ENCODE data around the gene USP33. TPM values are rescaled to one million over a fixed set of nuclear protein-coding genes. Genes with fewer than 3 reads are reported as not detected.
"Not testable (repeated sequence)": the region's sequence is repeated elsewhere in the genome, so short reads cannot be mapped to it uniquely, and the experiment has no call there.

USP33 gene
- total RNA-seq, 1 experiment from 2014 or later: 31.0 TPM

GRCh38 chr1:77718181-77718580 is 41.5 kb downstream of the USP33 start:
- DNase-seq: no peak
- Histone ChIP-seq H3K9me2 (replicated peaks; ENCODE audit: insufficient read depth, low read length) (no peaks in the 10 kb centered on the region), H4K20me1 (ENCODE audit: insufficient read depth, low read depth, low read length) (no peaks in the 10 kb centered on the region), H3K9me3 (ENCODE audit: low read length) (no peaks in the 10 kb centered on the region), H3K36me3 (ENCODE audit: insufficient read depth, low read length) (peaks cover 24% of the 10 kb centered on the region), H3K4me1 (ENCODE audit: low read length) (no peaks in the 10 kb centered on the region), H3K4me3 (ENCODE audit: low read length) (no peak overlapping the region), H3K27ac (ENCODE audit: low read length) (no peak overlapping the region), H3K4me2 (ENCODE audit: low read depth, low read length, poor library complexity, severe bottlenecking) (no peak overlapping the region), H3K9ac (ENCODE audit: low read length) (no peak overlapping the region), H3K27me3 (ENCODE audit: low read length) (no peaks in the 10 kb centered on the region), H3K79me2 (ENCODE audit: low read length) (no peaks in the 10 kb centered on the region; the same call in 1 of the 2 replicates), H2AFZ (ENCODE audit: low read length) (no peak overlapping the region)

DNA sequence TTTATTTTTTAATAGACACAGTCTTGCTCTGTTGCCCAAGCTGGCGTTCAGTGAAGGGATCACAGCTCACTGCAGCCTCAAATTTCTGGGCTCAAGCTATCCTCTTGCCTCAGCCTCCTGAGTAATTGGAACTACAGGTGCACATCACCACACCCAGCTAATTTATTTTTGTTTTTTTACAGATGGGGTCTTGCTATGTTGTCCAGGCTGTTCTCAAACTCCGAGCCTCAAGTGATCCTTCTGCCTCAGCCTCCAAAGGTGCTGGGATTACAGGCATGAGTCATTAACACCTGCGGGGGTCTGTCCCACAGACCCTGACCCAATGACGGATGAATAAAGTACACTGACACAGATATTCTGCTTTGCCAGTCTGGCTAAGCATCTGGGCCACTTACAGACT is 43.6 kb downstream of the USP33 start:
- Histone ChIP-seq H3K9me3 (ENCODE audit: low read length) (no peaks in the 10 kb centered on the region), H3K9me2 (replicated peaks; ENCODE audit: insufficient read depth, low read length) (no peaks in the 10 kb centered on the region), H3K4me3 (ENCODE audit: low read length) (no peak overlapping the region), H3K27ac (ENCODE audit: low read length) (no peak overlapping the region), H3K27me3 (ENCODE audit: low read length) (no peaks in the 10 kb centered on the region), H3K9ac (ENCODE audit: low read length) (no peak overlapping the region), H3K4me1 (ENCODE audit: low read length) (no peaks in the 10 kb centered on the region), H3K36me3 (ENCODE audit: insufficient read depth, low read length) (peaks cover 7% of the 10 kb centered on the region; the same call in 1 of the 2 replicates), H3K79me2 (ENCODE audit: low read length) (no peaks in the 10 kb centered on the region), H4K20me1 (ENCODE audit: insufficient read depth, low read depth, low read length) (no peaks in the 10 kb centered on the region), H3K4me2 (ENCODE audit: low read depth, low read length, poor library complexity, severe bottlenecking) (no peak overlapping the region), H2AFZ (ENCODE audit: low read length) (no peak overlapping the region)
- DNase-seq: no peak

GRCh38 chr1:77709727-77710126 is 49.9 kb downstream of the USP33 start:
- Histone ChIP-seq H4K20me1 (ENCODE audit: insufficient read depth, low read depth, low read length) (no peaks in the 10 kb centered on the region), H2AFZ (ENCODE audit: low read length) (no peak overlapping the region), H3K36me3 (ENCODE audit: insufficient read depth, low read length) (peaks cover 10% of the 10 kb centered on the region; the same call in 1 of the 2 replicates), H3K9ac (ENCODE audit: low read length) (no peak overlapping the region), H3K27me3 (ENCODE audit: low read length) (no peaks in the 10 kb centered on the region), H3K4me2 (ENCODE audit: low read depth, low read length, poor library complexity, severe bottlenecking) (no peak overlapping the region), H3K9me2 (replicated peaks; ENCODE audit: insufficient read depth, low read length) (no peaks in the 10 kb centered on the region), H3K79me2 (ENCODE audit: low read length) (no peaks in the 10 kb centered on the region), H3K4me1 (ENCODE audit: low read length) (no peaks in the 10 kb centered on the region), H3K9me3 (ENCODE audit: low read length) (no peaks in the 10 kb centered on the region), H3K4me3 (ENCODE audit: low read length) (no peak overlapping the region), H3K27ac (ENCODE audit: low read length) (no peak overlapping the region)
- no peak for DNase-seq

DNA sequence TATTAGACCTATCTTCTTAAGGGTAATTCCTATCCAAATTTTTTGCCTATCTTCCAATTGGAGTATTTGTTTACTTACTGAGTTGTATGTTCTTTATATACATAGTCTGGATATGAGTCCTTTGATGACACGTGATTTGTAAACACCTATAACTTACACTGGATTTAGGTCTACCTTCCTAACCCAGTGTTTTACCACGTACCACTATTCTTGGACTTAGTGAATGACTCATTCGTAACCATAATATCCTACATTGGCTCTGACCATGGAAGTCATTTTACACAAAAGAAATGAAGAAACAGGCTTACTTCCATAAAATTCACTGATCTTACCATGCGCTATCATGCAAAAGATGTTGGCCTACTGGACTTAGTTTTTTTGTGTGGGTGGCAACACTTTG is 53.3 kb downstream of the USP33 start:
- Histone ChIP-seq H4K20me1 (ENCODE audit: insufficient read depth, low read depth, low read length) (no peaks in the 10 kb centered on the region), H3K9ac (ENCODE audit: low read length) (no peak overlapping the region), H3K4me3 (ENCODE audit: low read length) (no peak overlapping the region), H3K27me3 (ENCODE audit: low read length) (no peaks in the 10 kb centered on the region), H2AFZ (ENCODE audit: low read length) (no peak overlapping the region), H3K9me3 (ENCODE audit: low read length) (no peaks in the 10 kb centered on the region), H3K36me3 (ENCODE audit: insufficient read depth, low read length) (peaks cover 10% of the 10 kb centered on the region; the same call in 1 of the 2 replicates), H3K4me2 (ENCODE audit: low read depth, low read length, poor library complexity, severe bottlenecking) (no peak overlapping the region), H3K9me2 (replicated peaks; ENCODE audit: insufficient read depth, low read length) (no peaks in the 10 kb centered on the region), H3K27ac (ENCODE audit: low read length) (no peak overlapping the region), H3K79me2 (ENCODE audit: low read length) (no peaks in the 10 kb centered on the region), H3K4me1 (ENCODE audit: low read length) (0 out of 2 replicates have a peak, but pooled peaks cover 3% of the 10 kb centered on the region)
- DNase-seq: no peak

GRCh38 chr1:77704736-77705135 is 54.9 kb downstream of the USP33 start:
- DNase-seq: no peak
- Histone ChIP-seq H3K27ac (ENCODE audit: low read length) (no peak overlapping the region), H3K27me3 (ENCODE audit: low read length) (no peaks in the 10 kb centered on the region), H3K9me2 (replicated peaks; ENCODE audit: insufficient read depth, low read length) (no peaks in the 10 kb centered on the region), H3K4me3 (ENCODE audit: low read length) (no peak overlapping the region), H2AFZ (ENCODE audit: low read length) (no peak overlapping the region), H3K36me3 (ENCODE audit: insufficient read depth, low read length) (peaks cover 10% of the 10 kb centered on the region; the same call in 1 of the 2 replicates), H3K4me2 (ENCODE audit: low read depth, low read length, poor library complexity, severe bottlenecking) (no peak overlapping the region), H3K9ac (ENCODE audit: low read length) (no peak overlapping the region), H3K9me3 (ENCODE audit: low read length) (no peaks in the 10 kb centered on the region), H3K79me2 (ENCODE audit: low read length) (no peaks in the 10 kb centered on the region), H3K4me1 (ENCODE audit: low read length) (0 out of 2 replicates have a peak, but pooled peaks cover 3% of the 10 kb centered on the region), H4K20me1 (ENCODE audit: insufficient read depth, low read depth, low read length) (no peaks in the 10 kb centered on the region)

DNA sequence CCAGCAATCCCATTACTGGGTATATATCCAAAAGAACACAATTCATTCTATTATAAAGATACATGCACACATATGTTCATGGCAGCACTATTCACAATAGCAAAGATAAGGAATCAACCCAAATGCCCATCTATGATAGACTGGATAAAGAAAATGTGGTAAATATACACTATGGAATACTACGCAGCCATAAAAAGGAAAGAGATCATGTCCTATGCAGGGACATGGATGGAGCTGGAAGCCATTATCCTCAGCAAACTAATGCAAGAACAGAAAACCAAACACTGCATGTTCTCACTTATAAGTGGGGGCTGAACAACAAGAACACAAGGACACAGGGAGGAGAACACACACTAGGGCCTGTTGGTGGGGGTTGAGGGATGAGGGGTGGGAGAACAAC is 60.0 kb downstream of the USP33 start:
- not testable (repeated sequence) for H3K4me3 ChIP-seq (ENCODE audit: low read length); H3K27me3 ChIP-seq (ENCODE audit: low read length); H3K9me3 ChIP-seq (ENCODE audit: low read length); H3K4me1 ChIP-seq (ENCODE audit: low read length); H3K9ac ChIP-seq (ENCODE audit: low read length); H4K20me1 ChIP-seq (ENCODE audit: insufficient read depth, low read depth, low read length); H2AFZ ChIP-seq (ENCODE audit: low read length); H3K27ac ChIP-seq (ENCODE audit: low read length); H3K9me2 ChIP-seq (replicated peaks; ENCODE audit: insufficient read depth, low read length); H3K36me3 ChIP-seq (ENCODE audit: insufficient read depth, low read length); H3K4me2 ChIP-seq (ENCODE audit: low read depth, low read length, poor library complexity, severe bottlenecking); DNase-seq; H3K79me2 ChIP-seq (ENCODE audit: low read length)

- H3K4me3 ChIP-seq (ENCODE audit: low read length): no peak overlapping the region
- H3K79me2 ChIP-seq (ENCODE audit: low read length): no peaks in the 10 kb centered on the region
- no peaks in the 10 kb centered on the region; the same call in 1 of the 2 replicates for H3K36me3 ChIP-seq (ENCODE audit: insufficient read depth, low read length)
- H3K9me3 ChIP-seq (ENCODE audit: low read length): no peaks in the 10 kb centered on the region
- H3K27ac ChIP-seq (ENCODE audit: low read length): no peak overlapping the region
- H3K9me2 ChIP-seq (replicated peaks; ENCODE audit: insufficient read depth, low read length): no peaks in the 10 kb centered on the region
- no peak overlapping the region for H3K9ac ChIP-seq (ENCODE audit: low read length)
- H3K4me1 ChIP-seq (ENCODE audit: low read length): no peaks in the 10 kb centered on the region
- H3K4me2 ChIP-seq (ENCODE audit: low read depth, low read length, poor library complexity, severe bottlenecking): no peak overlapping the region
- H4K20me1 ChIP-seq (ENCODE audit: insufficient read depth, low read depth, low read length): no peaks in the 10 kb centered on the region
- H3K27me3 ChIP-seq (ENCODE audit: low read length): no peaks in the 10 kb centered on the region
- DNase-seq: no peak
- no peak overlapping the region for H2AFZ ChIP-seq (ENCODE audit: low read length)
These were observed 62.2 kb downstream of the USP33 start for GRCh38 chr1:77697441-77697840.

DNA sequence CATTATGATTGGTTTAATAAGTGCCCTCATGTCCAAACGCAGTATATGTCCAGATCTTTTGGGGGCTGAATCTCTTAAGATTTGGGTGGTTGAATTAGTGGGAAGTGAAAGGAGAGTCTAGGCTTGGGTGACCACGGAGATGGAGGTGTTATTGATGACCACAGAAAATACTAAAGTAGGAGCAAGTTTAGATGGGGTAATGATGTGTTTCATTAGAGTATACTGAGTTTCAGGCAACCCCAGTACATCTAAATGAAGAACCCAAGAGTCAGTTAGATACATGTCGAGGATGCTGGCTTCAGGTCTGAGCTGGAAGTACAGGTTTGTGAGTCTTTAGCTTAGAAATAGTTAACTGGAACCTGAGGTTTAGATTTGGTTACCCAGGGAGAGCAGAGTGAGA is 70.7 kb downstream of the USP33 start:
- Histone ChIP-seq H3K79me2 (ENCODE audit: low read length) (peaks cover 5% of the 10 kb centered on the region; the same call in 1 of the 2 replicates), H2AFZ (ENCODE audit: low read length) (no peak overlapping the region), H3K9me3 (ENCODE audit: low read length) (no peaks in the 10 kb centered on the region), H3K27ac (ENCODE audit: low read length) (no peak overlapping the region), H3K4me1 (ENCODE audit: low read length) (peaks cover 19% of the 10 kb centered on the region), H3K27me3 (ENCODE audit: low read length) (no peaks in the 10 kb centered on the region), H3K9me2 (replicated peaks; ENCODE audit: insufficient read depth, low read length) (no peaks in the 10 kb centered on the region), H3K9ac (ENCODE audit: low read length) (no peak overlapping the region), H3K4me3 (ENCODE audit: low read length) (no peak overlapping the region), H4K20me1 (ENCODE audit: insufficient read depth, low read depth, low read length) (no peaks in the 10 kb centered on the region), H3K4me2 (ENCODE audit: low read depth, low read length, poor library complexity, severe bottlenecking) (no peak overlapping the region), H3K36me3 (ENCODE audit: insufficient read depth, low read length) (no peaks in the 10 kb centered on the region)
- DNase-seq: no peak

DNA sequence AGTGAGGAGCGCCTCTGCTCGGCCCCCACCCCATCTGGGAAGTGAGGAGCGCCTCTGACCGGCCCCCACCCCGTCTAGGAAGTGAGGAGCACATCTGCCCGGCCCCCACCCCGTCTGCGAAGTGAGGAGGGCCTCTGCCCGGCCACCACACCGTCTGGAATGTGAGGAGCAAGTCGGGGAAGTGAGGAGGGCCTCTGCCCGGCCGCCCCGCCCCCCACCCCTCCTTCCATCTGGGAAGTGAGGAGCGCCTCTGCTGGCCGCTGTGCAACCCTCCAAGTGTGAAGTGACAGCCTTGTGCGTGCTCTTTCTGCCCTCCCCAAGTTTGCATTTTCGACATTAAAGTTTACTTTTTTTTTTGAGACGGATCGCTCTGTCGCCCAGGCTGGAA is 72.1 kb downstream of the USP33 start:
- Histone ChIP-seq H3K27ac (ENCODE audit: low read length) (no peak overlapping the region), H3K27me3 (ENCODE audit: low read length) (no peaks in the 10 kb centered on the region), H3K9me3 (ENCODE audit: low read length) (no peaks in the 10 kb centered on the region), H3K4me3 (ENCODE audit: low read length) (no peak overlapping the region), H3K4me2 (ENCODE audit: low read depth, low read length, poor library complexity, severe bottlenecking) (no peak overlapping the region), H3K36me3 (ENCODE audit: insufficient read depth, low read length) (no peaks in the 10 kb centered on the region), H3K79me2 (ENCODE audit: low read length) (peaks cover 8% of the 10 kb centered on the region; the same call in 1 of the 2 replicates), H4K20me1 (ENCODE audit: insufficient read depth, low read depth, low read length) (no peaks in the 10 kb centered on the region), H2AFZ (ENCODE audit: low read length) (no peak overlapping the region), H3K4me1 (ENCODE audit: low read length) (peaks cover 23% of the 10 kb centered on the region), H3K9ac (ENCODE audit: low read length) (no peak overlapping the region), H3K9me2 (replicated peaks; ENCODE audit: insufficient read depth, low read length) (no peaks in the 10 kb centered on the region)
- no peak for DNase-seq

Data from Karpas-422 (cell line).